Bone marrow (tissue), 2 donors: ENCODE data around the gene RPL18.
"Not testable (repeated sequence)": the region's sequence is repeated elsewhere in the genome, so short reads cannot be mapped to it uniquely, and the experiment has no call there.

Source experiments
- DNase-seq, 2 donors: peaks; one replicate each; lab custom pipeline; 2025; lab: John Stamatoyannopoulos, UW

Gene RPL18

DNA sequence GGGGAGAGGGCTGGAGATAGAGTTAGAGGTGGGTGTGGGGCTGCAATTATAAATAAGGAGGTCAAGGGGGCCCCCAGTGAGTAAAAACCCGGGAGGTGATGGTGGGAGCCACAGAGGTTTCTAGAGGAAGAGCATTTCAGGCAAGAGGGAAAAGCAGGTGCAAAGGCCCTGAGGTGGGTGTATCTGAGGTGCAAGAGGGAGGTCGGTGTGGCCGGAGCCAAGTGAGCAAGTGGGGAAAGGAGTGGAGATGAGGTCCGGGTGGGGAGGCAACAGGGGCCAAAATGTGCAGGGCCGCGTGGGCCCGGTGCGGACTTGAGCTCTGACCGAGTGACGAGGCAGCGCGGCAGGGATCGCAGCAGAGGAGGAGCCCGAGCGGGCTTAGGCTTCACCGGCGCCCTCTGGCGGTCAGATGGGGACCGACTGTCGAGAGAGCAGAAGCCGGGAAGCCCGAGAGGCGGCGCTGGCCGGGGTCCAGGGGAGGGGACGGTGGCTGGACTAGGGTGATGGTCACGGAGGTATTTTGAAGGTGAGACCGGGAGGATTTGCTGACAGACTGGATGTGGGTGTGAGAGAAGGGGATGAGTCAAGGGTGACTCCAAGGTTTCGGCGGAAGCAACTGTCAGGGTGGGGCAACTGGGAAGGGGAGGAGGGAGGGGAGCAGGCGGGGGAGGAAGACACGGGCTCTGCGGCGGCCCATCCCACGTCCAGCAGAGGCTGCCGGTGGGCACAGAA is 30.1 kb downstream of the RPL18 start:
- peak; percentile 64 to 79 for DNase-seq

DNA sequence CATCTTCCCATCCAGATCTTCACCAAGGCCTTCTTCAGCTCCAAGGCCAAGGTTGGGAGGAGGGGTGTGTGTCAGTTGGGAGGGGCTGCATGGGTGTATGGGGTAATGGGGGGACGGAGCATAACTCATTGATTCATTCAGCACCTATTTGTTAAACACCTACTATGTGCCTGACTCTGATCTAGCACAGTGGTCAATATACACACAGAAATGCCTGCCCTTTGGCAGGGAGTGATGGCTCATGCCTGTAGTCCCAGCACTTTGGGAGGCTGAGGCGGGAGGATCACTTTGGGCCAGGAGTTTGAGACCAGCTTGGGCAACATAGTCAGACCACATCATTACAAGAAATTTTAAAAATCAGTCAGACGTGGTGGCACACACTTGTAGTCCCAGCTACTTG is 31.6 kb downstream of the RPL18 start:
- DNase-seq: no peak

DNA sequence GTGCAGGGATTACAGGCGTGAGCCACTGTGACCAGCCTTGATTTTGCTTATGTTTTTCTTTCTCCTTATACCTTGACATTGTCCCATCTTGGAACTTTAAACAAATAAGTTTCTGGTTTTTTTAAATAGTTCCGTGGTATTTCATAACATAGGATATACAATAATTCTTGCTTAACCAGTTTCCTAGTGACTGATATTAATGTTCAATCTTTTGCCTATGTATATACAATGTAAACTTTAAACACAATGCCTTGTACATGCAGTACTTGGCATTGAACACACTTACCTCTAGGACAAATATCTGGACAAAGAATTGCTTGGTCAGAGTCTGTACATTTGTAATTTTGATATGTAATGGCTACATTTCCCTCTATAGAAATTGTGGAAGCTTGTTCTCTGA is 36.8 kb downstream of the RPL18 start:
- DNase-seq: no peak

DNA sequence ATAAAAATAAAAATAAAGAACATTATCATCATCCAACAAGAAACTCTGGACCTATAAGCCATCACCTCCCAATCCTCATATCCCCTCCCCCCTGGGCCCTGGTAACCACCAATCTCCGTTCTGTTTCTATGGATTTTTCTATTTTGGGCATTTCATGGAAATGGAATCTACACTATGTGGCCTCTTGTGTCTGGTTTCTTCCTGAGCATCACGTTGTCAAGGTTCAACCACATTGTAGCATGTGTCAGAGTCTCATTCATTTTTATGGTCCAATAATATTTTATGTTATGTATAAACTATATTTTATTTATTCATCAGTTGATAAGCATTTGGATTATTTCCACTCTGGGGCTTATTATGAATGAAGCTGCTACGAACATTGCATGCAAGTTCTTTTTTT is 40.1 kb downstream of the RPL18 start:
- no peak for DNase-seq

DNA sequence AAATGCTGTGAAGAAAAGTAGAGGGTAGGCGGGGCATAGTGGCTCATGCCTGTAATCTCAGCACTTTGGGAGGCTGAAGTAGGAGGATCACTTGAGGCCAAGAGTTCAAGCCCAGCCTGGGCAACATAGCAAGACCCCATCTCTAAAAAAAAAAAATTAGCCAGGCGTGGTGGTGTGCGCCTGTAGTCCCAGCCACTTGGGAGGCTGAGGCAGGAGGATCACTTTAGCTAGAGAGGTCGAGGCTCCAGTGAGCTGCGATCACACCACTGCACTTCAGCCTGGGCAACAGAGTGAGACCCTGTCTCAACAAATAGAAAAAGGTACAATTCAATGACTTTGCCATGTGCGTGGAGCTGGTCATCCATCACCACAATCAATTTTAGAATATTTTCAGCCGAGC is 41.1 kb downstream of the RPL18 start:
- DNase-seq: not testable (repeated sequence)

DNA sequence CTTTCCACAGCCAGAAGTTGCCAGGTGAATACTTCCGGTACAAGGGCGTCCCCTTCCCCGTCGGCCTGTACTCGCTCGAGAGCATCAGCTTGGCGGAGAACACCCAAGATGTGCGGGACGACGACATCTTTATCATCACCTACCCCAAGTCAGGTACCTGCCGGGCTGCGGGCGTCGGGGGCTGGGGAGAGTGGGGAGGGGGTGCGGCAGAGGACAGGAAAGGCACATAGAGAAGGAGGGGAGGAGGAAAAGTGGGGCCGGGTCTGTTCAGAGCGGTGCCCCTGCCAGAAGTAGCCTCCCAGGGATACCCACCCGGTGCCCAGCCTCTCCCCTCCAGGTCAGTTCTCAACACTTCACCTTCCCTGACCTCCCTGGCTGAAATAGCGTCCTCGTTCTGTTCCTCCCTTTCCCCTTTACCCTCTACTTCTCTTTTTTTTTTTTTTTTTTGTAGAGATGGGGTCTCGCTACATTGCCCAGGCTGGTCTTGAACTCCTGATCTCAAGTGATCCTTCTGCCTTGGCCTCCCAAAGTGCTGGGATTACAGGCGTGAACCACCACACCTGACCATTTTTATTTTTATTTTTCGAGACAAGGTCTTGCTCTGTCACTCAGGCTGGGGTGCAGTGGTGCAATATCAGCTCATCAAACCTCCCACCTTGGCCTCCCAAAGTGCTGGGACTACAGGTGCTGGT is 42.9 kb downstream of the RPL18 start:
- DNase-seq: no peak

DNA sequence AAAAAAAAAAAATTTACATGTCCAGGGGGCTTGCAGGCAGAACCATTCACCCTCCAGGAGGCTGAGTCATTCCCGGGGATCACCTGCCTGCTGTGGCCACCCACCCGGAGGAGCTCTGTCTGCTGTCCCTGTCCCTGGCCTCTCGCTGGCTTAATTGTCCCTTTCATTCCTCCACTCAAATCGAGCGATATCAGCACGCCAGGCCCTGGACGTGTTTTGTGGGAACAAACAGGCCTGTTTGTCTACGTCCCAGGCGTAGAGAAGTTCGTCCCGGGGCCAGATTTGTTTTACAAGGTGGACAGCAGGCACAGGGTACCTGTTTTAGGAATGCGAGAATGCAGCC is 45.8 kb downstream of the RPL18 start:
- no peak for DNase-seq

DNA sequence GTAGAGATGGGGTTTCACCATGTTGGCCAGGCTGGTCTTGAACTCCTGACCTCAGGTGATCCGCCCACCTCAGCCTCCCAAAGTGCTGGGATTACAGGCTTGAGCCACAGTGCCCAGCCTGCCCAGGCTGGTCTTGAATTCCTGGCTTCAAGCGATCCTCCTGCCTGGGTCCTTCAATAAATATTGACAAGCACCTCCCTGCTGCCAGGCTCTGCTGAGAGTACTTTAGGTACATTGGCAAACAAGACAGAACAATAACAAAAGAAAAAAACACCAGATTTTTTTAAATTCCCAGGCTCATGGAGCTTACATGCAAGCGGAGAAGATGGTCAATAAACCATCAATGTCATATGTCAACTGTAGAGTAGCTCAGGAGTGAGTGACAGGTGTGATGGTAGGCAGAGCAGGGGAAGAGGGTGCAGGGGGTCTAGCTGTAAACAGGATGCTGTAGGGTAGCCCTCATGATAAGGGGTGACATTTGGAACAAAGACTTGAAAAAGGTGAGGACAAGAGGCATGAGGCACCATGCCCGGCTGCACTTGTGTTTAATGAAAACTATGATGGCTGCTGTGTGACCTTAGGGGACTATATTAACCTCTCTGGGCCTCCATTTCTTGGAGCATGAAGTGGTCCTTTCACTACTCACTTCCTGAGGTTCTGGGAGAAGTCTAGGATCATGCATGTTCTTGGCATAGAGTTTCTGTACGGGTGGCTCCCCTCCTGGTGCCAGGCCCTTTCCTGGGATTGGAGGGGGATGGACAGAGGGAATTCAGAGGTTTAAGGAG is 47.4 kb downstream of the RPL18 start:
- no peak for DNase-seq

DNA sequence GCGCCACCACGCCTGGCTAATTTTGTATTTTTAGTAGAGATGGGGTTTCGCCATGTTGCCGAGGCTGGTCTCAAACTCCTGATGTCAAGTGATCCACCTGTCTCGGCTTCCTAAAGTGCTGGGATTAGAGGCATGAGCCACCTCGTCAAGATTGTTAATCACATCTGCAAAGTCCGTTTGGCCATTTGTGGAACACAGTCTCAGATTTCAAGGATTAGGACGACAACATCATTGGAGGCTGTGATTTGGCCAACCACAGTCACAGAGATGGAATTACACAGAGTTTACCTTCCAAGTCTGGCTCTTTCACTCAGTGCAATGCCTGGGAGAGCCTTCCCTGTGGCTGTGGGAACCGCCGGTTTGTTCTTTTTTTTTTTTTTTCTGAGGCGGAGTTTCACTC is 49.2 kb downstream of the RPL18 start:
- DNase-seq: no peak

DNA sequence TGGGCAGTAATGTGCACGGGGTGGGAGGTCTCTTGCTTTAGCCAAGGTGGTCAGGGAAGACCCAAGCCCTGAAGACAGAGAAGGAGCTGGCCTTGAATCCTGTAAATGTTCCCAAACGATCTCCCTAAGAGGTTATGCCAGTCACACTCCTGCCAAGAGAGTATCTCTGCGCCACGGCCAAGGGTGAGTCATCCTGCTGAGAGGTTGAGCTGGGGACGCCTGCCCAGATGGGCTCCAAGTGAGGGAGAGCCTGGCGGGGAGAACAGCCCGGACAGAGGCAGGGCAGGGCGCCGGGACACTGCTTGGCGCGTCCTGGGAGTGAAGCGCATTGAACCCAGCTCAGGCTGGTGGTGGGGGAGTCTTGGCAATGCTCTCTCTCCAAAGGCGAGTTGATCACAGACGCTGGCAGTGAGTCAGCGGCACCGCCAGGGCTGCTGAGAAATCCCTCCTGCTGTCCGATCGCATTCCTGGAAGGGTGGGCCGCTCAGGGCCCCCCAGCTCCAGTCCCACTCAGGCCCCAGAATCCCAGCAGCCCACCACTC is 50.6 kb downstream of the RPL18 start:
- no peak for DNase-seq
